GM19467 (cell line): Measurements from ENCODE around the gene FOXG1.

Experiments
- ATAC-seq: cut with Tn5 transposase; IDR thresholded peaks from one replicate; pipeline ENCODE4 v1.9.1; 2021; ENCODE audit warnings: mild to moderate bottlenecking, moderate library complexity; ENCODE audit not compliant: unreplicated experiment

Gene FOXG1

GRCh38 chr14:28766469-28766955 lies at the start of gene FOXG1:
Gene FOXG1 (plus strand): TSS chr14:28766787. CDS start chr14:28767280, 493 bp downstream.
- ATAC-seq: peak; percentile 48

DNA sequence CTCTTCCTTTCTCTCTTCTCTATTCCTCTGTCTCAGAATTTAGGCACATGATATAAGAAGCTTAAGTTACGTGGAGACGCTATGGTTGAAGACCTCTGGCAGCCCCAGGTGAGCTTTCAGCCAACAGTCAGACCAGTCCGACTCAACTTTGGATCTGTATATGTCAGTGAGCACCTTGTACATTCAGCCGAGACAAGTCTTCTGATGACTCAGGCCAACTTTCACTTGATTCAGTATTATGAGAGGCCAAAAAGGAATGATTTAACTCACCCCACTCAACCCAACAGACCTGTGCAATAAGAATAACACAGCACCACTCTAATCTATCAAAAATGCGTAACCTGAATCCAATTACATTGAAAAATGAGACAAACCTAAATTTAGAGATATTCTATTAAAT lies 47.5 kb upstream of the FOXG1 start:
- ATAC-seq: no peak

- no peak for ATAC-seq
Measured at GRCh38 chr14:28731358-28731757, 35.2 kb upstream of the FOXG1 start.

- ATAC-seq: no peak
Measured at GRCh38 chr14:28742171-28742846, 24.3 kb upstream of the FOXG1 start.

GRCh38 chr14:28744126-28744525 lies 22.5 kb upstream of the FOXG1 start:
- ATAC-seq: peak; percentile 65

- ATAC-seq: no peak
Measured at GRCh38 chr14:28745176-28745575, 21.4 kb upstream of the FOXG1 start.

DNA sequence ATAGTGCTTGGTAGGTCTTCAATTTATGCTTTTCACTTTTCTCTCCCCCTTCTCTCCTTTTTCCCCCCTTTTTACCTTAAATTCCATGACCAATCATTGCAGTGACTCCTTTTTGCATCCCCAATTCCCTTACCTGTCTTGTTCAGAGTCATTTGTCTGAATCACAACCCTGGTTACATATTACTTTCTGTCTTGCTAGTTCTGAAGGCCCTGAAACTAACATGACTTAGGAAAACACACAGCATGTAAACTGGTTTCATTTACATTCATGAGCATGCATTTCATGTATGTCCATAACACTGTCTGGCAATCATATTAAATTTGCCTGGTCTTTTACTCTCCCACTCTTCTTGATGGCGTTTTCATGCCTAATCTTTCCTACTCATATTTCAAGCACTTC lies 20.3 kb upstream of the FOXG1 start:
- peak; percentile 54 for ATAC-seq

DNA sequence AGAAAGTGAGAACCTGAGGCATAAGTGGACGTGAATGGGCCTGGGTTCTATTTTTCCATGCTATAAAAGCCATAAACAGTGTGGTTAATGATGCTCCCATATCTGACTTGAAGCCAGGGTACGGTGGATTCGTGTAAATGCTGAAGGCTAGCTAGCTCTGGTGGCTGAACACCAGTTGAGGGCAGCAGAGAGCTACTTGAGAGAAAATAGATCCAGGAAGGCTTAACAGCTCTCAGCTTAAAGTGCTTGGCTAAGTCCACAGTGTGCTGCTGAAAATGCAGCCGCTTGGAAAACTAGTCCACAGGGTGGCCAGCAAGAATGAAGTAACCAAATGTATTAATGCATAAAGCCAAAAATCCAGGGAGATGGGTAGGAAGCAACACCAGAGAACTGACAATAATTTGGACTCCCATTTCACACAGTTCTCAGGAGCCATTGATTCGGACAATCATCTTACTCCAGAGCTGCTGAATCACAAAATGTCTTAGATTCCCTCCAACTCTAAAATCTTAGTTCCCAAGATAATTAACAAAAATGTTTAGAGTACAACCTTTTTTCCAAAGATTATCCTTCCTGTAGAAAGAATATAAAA lies 15.0 kb upstream of the FOXG1 start:
- ATAC-seq: peak; percentile 55

- no peak for ATAC-seq
Measured at GRCh38 chr14:28754209-28754985, 12.2 kb upstream of the FOXG1 start.

- no peak for ATAC-seq
Measured at GRCh38 chr14:28755198-28755815, 11.3 kb upstream of the FOXG1 start.

- ATAC-seq: no peak
Measured at GRCh38 chr14:28755884-28756268, 10.7 kb upstream of the FOXG1 start.

DNA sequence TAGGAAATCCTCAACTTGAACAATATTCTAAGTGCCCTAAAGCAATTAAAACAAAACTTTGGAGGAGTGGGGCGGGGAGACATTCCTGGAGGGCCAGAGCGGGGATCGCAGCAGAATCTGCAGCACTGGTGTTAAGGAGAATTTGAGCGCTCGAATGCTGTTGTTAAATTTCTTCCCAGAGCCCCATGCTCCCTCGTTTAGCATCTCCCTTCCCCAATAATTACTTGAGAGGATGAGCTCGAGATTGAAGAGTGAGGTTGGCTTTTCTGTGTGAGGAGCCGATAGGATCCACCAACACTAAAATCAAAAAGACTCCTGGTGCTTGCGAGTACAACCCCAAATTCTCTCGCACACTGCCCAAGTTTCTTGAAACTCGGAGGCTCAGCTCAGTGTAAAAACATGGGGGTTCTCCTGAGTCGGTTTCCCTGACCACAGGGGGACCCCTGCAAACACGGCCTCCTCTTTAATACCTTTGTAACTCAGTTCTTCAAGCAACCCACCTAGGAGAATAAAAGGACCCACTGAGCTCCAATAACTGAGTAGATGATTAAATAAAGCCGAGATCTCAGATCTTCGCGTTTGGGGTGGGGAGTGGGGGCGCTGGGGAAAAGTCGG lies 10.2 kb upstream of the FOXG1 start:
- ATAC-seq: no peak

GRCh38 chr14:28756884-28757570 lies 9.6 kb upstream of the FOXG1 start:
- no peak for ATAC-seq

DNA sequence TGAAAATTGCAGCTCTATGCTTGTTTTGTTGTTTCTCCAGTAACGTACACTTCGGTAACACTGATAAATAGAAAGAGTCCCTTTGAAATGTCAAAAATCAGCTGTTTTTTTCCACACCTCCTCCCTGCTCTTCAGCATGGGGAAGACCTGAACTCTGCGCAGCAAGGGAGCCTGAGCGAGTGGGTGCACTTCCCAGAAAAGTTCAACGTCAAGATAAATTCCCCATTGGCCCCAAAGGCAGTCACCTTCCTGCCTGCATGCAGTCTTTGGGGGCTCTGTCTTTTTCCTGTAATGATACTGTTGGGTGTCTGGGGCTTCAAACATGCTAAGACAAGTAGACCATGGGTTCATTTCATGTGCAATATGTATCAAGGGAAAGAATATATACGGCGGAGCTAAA lies 8.8 kb upstream of the FOXG1 start:
- ATAC-seq: no peak

GRCh38 chr14:28758253-28758884 lies 8.2 kb upstream of the FOXG1 start:
- no peak for ATAC-seq

DNA sequence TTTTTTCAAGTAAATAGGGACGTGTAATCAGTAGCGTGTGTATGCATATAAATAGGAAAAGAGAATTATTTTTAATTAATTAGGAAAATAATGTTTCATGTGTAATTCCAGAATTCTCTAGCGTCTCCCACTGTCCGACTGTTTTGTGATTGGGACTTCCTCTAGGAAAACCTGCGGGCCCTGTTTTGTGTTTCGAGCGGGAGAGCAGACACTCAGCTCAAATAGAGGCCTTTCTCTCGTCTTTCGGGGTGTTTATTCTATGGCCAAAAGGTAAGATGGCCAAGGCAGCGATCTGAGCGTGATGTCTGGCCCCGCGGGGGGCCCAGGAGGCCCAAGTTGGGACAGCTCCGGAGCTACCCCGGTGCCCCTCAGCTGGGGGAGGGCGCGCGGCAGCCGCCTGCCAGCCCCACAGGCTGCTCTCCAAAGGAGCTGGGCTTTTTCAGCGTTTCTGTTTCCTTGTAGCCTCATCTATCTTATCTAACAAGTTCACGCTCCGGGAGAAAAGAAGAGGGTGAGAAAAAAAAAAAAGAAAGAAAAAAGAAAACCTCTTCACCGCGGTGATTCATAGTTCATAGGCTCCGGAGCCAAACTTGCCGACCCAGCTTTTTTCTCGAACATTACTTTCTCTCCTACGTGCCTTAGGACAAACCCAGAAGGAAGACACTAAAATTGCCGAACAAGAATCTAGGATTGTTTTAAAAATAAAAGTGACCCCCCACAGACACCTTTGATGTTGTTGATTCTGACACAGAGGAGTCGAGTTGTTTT lies 7.5 kb upstream of the FOXG1 start:
- ATAC-seq: no peak

DNA sequence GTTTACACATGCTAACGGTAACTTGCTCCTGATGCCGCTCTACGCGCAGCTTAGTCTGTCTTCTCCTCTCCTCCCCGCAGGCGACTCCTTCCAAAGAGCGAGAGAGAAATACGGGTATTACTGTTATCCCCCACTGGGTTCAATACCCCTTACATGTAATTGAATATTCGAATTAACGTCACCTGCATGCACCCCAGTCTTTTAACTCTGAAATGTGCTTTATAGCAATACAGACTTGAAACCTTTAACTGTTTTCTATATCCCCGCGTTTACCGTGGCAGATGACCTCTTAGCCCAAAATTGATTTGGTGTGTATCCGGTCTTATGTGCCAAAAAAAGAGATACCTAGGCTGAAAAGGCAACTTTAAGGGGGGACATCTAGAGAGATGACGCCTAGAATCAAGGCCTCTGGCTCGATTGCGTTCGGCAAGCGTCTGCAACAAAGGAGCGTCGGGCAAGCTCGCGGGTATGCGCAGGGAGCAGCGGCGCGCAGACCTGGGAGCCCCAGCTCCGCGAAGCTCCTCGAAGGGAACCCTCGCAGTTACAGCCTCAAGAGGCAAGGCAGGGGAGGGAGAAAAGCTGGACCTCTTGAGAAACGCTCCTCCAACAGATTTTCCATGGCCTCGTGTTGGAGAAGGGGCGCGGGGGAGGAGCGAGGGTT lies 6.8 kb upstream of the FOXG1 start:
- ATAC-seq: no peak

GRCh38 chr14:28760431-28760996 lies 6.1 kb upstream of the FOXG1 start:
- ATAC-seq: no peak
